GM12875 (cell line): ENCODE measurements around the gene TMEM92.

Source experiments
- H3K4me3 ChIP-seq: one replicate; pipeline ENCODE4 v1.5.1; 2011; ENCODE audit warnings: low read depth, low read length, control low read depth
- TF ChIP-seq, protein P1 (sequence below): IDR thresholded peaks from 2 replicates; pipeline ENCODE4 v1.5.1; 2011; ENCODE audit warnings: low read depth, mild to moderate bottlenecking, control low read depth, inconsistent platforms, low read length, moderate library complexity, borderline replicate concordance; ENCODE audit not compliant: insufficient read depth

The TMEM92 gene

GRCh38 chr17:50301891-50302584 lies 27.8 kb downstream of the TMEM92 start:
- no peak overlapping the region for H3K4me3 ChIP-seq
- TF ChIP-seq, protein P1, sequence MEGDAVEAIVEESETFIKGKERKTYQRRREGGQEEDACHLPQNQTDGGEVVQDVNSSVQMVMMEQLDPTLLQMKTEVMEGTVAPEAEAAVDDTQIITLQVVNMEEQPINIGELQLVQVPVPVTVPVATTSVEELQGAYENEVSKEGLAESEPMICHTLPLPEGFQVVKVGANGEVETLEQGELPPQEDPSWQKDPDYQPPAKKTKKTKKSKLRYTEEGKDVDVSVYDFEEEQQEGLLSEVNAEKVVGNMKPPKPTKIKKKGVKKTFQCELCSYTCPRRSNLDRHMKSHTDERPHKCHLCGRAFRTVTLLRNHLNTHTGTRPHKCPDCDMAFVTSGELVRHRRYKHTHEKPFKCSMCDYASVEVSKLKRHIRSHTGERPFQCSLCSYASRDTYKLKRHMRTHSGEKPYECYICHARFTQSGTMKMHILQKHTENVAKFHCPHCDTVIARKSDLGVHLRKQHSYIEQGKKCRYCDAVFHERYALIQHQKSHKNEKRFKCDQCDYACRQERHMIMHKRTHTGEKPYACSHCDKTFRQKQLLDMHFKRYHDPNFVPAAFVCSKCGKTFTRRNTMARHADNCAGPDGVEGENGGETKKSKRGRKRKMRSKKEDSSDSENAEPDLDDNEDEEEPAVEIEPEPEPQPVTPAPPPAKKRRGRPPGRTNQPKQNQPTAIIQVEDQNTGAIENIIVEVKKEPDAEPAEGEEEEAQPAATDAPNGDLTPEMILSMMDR, result no peak

DNA sequence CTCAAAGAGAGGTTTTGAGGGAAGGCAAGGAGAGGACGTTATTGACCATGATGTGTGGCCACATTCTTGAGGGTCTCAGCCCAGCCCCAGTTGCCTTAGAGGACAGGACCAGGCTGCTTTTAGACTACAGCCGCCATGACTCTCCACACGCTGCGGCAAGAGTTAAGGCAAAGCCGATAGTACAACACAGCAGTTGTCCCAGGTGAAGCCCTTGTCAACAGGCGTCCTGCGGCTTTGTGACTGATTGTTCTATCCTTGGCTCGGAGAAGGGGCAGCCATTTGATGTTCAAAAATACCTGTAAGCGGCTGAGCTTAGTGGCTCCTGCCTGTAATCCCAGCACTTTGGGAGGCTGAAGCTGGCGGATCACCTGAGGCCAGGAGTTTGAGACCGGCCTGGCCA lies 28.8 kb downstream of the TMEM92 start:
- TF ChIP-seq, protein P1, result no peak
- H3K4me3 ChIP-seq, result no peak overlapping the region

- H3K4me3 ChIP-seq, result no peak overlapping the region
- TF ChIP-seq, protein P1, result no peak
Observed at GRCh38 chr17:50303596-50303995, 29.3 kb downstream of the TMEM92 start.

DNA sequence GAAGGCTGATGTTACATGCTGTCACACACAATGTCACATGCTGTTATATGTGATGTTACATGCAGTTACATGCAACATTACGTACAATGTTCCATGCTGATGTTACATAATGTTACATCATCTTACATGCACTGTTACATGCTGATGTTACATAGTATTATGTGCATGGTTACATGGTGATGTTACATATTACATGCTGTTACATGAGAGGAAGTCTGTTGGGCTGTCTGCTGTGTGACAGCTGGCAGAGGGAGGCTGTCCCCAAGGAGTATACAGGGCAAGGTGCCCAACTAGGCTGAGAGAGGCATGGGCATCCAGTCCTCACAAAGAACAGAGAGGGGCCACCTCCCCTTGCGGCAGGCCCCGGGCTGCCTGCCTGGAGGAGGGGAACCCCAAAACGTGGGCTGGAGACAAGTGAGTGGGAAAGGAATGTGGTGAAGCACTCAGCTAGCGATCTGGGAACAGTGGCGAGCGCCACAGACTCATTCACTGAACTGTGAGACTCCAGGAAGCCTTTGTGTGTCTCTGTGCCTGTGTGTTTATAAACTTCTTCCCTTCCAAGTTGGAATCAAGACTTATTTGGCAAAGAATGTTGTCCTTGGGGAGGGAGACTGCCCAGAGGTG lies 30.6 kb downstream of the TMEM92 start:
- TF ChIP-seq, protein P1, result no peak
- H3K4me3 ChIP-seq, result no peak overlapping the region

DNA sequence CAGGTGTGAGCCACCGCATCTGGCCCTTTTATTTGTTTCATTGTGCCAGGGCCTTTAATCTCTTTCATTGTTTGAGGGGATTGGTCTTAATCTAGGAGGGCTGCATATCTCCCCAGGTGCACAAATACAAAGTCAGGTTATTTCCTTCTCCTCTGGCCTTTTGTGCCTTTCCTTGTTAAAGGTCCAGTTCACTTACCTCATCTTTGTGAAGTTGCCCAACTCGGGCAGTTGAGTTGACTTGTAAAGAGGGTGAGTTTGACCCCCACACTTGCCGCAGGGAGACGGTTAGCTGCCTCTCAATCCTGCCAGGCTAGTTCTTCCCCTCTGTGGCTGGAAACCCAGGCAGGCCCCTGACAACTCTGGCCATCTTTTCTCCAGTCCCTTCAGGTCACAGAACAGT lies 33.4 kb downstream of the TMEM92 start:
- H3K4me3 ChIP-seq, result no peak overlapping the region

GRCh38 chr17:50308666-50309065 lies 34.4 kb downstream of the TMEM92 start:
- TF ChIP-seq, protein P1, result no peak

More for the DNA sequence above, 33.4 kb downstream of the TMEM92 start:
- TF ChIP-seq, protein P1, result no peak

More at GRCh38 chr17:50308666-50309065, 34.4 kb downstream of the TMEM92 start:
- no peak overlapping the region for H3K4me3 ChIP-seq
